HG02973 (cell line): ENCODE measurements around the gene NTM.

ENCODE experiments used
- ATAC-seq: cut with Tn5 transposase; IDR thresholded peaks from one replicate; pipeline ENCODE4 v1.9.1; 2021; ENCODE audit warnings: moderate library complexity; ENCODE audit not compliant: unreplicated experiment

NTM gene

DNA sequence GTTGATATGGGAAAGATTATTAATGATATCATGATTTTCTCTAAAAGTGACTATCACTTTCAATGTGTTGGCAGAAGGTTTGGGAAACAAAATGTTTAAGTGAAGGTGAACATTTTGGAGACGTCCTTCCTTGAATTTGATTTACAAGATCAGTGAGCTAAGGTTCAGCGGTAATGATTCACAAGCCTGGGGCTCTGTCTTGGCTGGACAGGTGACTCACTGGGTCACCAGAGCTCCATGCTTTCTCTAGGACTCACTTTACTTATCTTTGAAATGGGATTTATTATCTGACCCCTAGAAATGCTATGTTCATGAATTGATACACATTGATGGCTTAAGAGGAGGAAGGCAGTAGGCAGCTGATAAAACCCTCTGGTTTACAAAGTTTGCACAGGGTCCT is 437.5 kb downstream of the NTM start:
- no peak for ATAC-seq

DNA sequence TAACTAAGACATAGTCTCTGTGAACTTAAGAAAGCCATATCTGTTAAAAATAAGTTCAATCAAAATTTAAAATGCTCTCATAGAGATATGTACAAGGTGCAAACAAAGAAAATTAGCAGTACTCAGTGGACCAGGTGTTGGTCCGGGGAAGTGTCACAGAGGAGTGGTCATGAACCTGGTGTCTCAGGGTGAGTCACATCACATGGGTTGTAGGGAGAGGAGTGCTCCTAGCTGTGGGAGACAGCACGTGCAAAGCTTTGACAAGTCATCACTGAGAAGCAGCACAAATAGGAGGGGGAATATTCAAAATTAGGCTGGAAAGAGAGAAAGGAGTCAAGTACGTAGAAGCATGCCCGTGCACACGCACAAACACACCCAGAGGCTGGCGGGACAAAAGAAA is 438.1 kb downstream of the NTM start:
- no peak for ATAC-seq

GRCh38 chr11:131809203-131809918 is 438.9 kb downstream of the NTM start:
- no peak for ATAC-seq

DNA sequence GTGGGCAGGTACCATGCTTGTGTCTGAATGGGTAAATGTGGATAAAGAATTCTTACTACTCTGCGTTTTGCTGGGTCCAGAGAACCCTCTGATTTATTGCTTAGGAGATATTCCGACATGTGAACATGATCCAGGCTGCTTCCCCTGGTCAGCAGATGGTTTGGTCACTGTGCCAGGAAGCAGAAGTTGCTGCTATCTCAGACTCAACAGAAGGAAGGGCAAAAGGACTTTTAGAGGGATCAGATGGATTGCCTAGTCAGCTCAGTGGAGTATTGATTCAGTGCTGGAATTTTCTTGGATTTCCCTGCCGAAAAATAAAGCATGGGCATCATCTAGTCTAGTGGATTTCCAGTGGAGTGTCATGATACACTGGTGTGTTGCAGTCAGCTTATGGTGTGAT is 440.1 kb downstream of the NTM start:
- no peak for ATAC-seq

DNA sequence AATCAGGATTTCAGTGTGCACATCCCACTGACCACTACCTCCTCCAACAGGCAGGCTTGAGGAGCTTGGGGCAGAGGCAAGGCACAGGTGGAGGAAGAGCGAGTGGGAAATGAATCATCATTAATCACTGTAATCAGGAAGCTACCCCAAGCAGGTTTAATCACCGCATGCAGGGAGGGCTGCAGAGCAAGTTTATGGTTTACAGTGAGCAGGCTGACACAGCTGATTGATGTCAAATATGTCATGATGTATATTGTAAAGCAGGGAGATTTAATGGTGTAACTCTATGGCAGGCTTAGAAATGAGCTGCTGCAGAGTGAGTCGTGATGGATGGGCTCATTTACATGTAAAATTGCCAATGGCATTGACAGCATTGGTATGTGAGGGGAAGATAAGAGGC is 441.0 kb downstream of the NTM start:
- no peak for ATAC-seq

- ATAC-seq = no peak
These were observed 443.7 kb downstream of the NTM start for GRCh38 chr11:131814108-131814507.

DNA sequence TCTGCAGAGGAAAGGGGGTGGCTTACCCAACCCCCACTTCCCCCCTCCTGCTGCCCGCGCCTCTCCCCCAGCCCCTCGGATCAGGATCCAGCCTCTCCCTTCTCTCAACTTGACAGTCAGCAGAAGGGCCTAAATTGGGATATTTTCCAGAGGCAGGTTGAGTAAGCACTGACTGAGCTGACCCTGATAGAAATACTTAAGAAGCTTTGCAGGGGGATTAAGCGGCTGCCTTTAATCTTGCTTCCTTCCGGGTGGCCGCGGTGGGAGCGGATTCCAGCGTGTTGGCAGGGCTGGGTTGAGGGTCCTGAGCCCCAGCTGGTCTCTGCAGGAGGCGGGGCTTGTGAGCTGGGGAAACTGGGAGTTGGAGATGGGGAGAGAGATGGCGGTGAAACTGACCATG is 445.2 kb downstream of the NTM start:
- ATAC-seq = no peak

DNA sequence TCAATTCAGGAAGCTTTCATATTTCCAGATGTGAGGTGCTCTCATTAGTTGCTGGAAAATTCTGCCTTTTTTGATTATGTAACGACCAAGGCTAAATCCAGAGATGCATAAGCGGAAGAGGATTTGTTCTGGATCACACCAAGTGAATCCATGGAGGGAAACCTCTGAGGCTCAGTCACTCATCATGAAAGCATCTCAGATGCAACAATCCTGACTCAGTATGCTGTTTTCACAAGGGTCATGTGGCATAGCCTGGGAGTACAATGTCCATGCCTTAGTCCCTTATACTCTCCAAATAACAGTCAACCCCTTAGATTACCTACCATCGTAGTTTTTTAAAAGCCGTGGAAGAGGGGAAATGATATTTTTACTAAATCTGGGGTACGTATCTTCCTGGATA is 445.6 kb downstream of the NTM start:
- ATAC-seq = no peak

DNA sequence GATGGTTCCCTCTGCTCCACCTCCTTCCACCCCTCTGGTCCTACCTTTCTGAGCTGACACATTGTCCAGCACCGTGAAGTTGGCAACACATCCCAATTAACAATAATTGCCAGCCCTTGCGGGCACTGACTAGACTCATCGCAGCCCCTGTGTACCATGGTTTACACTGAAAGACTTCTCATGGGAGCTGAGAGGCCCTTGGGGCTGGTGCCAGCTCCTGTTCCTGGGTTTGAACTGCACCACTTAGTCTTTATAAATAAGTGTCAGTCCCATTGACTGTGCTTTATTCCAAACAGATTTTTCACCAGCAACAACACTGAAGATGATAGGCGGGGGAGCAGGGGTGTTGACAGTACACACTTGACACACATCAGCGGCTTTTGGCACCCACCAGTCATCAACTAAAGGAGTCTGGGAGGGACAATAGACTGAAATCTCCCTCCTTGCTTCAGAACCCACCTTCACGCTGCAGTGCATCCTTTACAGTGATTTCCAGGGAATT is 447.3 kb downstream of the NTM start:
- no peak for ATAC-seq

DNA sequence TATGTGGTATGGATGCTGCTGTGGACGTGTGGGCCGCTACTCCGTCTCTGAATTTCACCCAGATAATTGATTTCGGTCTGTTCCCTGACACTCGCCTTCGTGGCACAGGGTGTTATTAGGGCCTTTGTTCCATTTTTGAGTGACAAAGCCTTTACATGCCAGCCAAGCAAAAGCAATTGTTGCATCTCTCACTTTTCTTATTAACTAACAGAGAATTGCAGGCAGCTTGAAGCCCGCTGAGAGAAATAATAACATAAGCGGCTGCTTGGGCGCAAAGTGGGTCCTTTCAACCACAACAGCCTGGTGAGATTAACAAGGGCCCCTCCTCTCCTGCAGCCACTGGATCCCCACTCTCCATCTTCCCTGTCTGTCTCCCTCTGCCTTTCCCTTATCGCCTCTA is 449.4 kb downstream of the NTM start:
- ATAC-seq = no peak

DNA sequence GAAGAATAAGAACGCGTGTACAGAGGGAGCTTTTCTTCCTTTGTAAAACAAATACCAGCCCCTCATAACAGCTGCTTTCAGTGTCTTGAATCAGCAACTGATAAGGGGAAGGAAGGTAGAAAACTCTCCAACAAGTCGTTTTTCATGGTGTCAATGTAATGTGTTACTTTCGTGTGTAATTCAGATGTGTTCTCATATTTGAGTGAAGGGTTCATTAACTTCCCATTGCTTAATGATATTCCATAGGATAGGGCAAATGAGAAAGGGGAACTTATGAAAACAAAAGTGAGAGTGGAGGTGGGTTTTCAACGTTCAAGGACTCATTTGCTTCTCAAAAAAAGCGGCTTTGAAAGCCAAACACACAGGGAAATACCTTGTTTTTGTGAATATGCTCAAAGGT is 452.1 kb downstream of the NTM start:
- no peak for ATAC-seq

- ATAC-seq = no peak
These were observed 453.4 kb downstream of the NTM start for GRCh38 chr11:131823772-131824171.

DNA sequence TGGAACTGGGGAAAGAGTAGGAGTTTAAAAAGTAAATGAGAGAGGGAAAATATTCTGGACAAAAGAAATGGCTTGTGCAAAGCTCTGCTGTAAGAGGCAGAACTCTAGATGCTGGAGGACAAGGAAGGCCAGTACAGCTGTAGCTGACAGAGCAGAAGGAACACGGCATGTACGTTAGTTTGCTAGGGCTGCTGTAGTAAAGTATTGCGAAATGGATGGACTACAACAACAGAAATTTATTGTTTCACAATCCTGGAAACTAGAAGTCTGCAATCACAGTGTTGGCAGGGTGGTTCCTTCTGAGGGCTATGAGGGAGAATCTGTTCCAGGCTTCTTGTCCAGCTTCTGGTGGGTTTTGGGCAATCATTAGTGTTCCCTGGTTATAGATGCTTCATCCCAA is 454.4 kb downstream of the NTM start:
- no peak for ATAC-seq

- no peak for ATAC-seq
These were observed 457.0 kb downstream of the NTM start for GRCh38 chr11:131827430-131827829.

DNA sequence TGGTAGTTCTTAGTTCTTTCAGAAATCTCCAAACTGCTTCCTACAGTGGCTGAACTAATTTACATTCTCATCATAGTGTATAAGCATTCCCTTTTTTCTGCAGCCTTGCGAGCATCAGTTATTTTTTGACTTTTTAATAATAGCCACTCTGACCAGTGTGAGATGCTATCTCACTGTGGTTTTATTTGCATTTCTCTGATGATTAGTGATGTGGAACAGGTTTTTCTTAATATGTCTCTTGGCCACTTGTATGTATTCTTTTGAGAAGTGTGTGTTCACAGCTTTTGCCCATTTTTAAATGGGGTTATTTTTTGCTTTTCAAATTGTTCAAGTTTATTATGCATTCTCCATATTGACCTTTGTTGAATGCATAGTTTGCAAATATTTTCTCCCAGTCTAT is 459.3 kb downstream of the NTM start:
- ATAC-seq = no peak

GRCh38 chr11:131832079-131832478 is 461.7 kb downstream of the NTM start:
- no peak for ATAC-seq

- no peak for ATAC-seq
These were observed 463.0 kb downstream of the NTM start for GRCh38 chr11:131833366-131833765.

GRCh38 chr11:131837562-131837961 is 467.1 kb downstream of the NTM start:
- ATAC-seq = no peak

- no peak for ATAC-seq
These were observed 467.6 kb downstream of the NTM start for GRCh38 chr11:131838016-131838415.

DNA sequence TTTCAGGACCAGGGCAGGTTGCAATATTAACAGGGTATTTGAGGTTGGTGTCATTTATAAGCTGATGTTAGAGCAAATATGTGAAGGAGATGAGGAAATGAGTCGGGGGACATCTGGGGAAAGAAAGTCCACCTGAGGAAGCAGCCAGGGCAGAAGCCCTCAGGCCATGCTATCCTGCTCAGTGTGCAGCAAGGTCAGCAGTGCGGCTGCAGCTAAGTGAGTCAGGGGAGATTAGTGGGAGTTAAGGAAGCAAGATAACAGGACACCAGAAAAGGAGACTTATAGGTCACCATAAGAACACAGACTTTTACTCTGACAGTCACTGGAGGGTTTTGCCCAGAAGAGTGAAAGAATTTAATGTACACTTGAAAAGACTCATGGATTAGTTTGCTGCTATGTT is 468.9 kb downstream of the NTM start:
- no peak for ATAC-seq

DNA sequence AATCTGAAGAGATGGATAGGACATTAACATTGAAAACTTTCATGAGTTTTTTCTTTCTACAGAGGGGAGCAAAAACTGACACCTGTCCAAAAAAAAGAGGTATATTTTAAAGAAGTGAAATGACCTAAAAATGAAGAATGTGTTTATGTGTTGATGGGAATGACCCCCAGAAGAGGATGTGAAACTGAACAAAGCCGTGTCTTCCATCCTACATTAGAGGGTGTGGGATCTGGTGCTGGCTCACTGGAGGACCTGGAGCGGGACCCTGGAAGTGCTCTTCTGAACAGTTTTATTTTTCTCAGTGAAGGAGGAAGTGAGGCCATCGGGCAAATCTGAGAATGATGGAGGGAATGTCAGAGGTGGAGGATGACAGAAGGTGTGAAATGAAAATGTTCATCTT is 470.1 kb downstream of the NTM start:
- no peak for ATAC-seq

GRCh38 chr11:131841028-131841427 is 470.6 kb downstream of the NTM start:
- no peak for ATAC-seq

- ATAC-seq = no peak
These were observed 471.7 kb downstream of the NTM start for GRCh38 chr11:131841925-131842635.
